Loucy (cell line): ENCODE measurements around the gene PILRA.

Experiments
- EZH2phosphoT487 ChIP-seq: fragments of 200-600 bp; IDR thresholded peaks from 2 replicates; pipeline ENCODE4 v1.6.1; 2018; ENCODE audit warnings: antibody characterized with exemption, mild to moderate bottlenecking, moderate library complexity, borderline replicate concordance
- TF ChIP-seq, protein P1 (sequence below): fragments of 200-600 bp; sonication (generic); conservative IDR thresholded peaks from 2 replicates; pipeline ENCODE4 v1.5.1; 2014; ENCODE audit warnings: mild to moderate bottlenecking, antibody characterized with exemption, low read length

DNA sequence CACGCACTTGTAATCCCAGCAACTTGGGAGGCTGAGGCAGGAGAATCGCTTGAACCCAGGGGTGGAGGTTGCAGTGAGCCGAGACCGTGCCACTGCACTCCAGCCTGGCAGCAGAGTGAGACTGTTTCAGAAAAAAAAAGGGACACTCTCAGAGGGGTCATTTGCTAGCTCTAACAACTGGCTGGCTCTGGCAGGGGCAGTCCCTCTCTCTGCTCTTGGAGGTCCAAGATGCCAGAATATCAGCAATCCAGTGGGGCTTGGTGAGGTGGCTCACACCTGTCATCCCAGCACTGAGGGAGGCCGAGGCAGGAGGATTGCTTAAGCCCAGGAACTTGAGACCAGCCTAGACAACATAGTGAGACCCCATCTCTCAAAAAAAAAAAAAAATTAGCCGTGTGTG lies 2.5 kb upstream of the PILRA start:
- TF ChIP-seq, protein P1, sequence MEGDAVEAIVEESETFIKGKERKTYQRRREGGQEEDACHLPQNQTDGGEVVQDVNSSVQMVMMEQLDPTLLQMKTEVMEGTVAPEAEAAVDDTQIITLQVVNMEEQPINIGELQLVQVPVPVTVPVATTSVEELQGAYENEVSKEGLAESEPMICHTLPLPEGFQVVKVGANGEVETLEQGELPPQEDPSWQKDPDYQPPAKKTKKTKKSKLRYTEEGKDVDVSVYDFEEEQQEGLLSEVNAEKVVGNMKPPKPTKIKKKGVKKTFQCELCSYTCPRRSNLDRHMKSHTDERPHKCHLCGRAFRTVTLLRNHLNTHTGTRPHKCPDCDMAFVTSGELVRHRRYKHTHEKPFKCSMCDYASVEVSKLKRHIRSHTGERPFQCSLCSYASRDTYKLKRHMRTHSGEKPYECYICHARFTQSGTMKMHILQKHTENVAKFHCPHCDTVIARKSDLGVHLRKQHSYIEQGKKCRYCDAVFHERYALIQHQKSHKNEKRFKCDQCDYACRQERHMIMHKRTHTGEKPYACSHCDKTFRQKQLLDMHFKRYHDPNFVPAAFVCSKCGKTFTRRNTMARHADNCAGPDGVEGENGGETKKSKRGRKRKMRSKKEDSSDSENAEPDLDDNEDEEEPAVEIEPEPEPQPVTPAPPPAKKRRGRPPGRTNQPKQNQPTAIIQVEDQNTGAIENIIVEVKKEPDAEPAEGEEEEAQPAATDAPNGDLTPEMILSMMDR: no peak
- no peak for TF ChIP-seq EZH2phosphoT487
